Stimulated activated effector memory CD8-positive, alpha-beta T cell treated with anti-CD3 and anti-CD28 coated beads, Interleukin-12 subunit alpha, Interleukin-12 subunit beta, amount 100 ng/mL, for 72 hours (primary cell): Measurements from ENCODE around the gene TRAF3.

ENCODE experiments used
- ATAC-seq: fragments of 150-1000 bp; cut with Tn5 transposase; 2 replicates; pipeline ENCODE4 v1.10.0; 2021
- DNase-seq, 2 donors: peaks; one replicate each; pipeline ENCODE4 v3.0.0; 2021 to 2022; ENCODE audit warnings: low spot score in 2 of 2
- H3K27ac Mint-ChIP-seq: one replicate; pipeline ENCODE4 v1.8.0; 2022; ENCODE audit warnings: mild to moderate bottlenecking, mixed read lengths
- H3K36me3 Mint-ChIP-seq: one replicate; pipeline ENCODE4 v1.8.0; 2022; ENCODE audit warnings: mild to moderate bottlenecking, mixed read lengths
- H3K4me1 Mint-ChIP-seq: one replicate; pipeline ENCODE4 v1.8.0; 2022; ENCODE audit warnings: mixed read lengths
- H3K4me3 Mint-ChIP-seq: one replicate; pipeline ENCODE4 v1.8.0; 2022; ENCODE audit warnings: mild to moderate bottlenecking, mixed read lengths
- H3K9me3 Mint-ChIP-seq: one replicate; pipeline ENCODE4 v1.8.0; 2022; ENCODE audit warnings: mixed read lengths

The TRAF3 gene, protein sequence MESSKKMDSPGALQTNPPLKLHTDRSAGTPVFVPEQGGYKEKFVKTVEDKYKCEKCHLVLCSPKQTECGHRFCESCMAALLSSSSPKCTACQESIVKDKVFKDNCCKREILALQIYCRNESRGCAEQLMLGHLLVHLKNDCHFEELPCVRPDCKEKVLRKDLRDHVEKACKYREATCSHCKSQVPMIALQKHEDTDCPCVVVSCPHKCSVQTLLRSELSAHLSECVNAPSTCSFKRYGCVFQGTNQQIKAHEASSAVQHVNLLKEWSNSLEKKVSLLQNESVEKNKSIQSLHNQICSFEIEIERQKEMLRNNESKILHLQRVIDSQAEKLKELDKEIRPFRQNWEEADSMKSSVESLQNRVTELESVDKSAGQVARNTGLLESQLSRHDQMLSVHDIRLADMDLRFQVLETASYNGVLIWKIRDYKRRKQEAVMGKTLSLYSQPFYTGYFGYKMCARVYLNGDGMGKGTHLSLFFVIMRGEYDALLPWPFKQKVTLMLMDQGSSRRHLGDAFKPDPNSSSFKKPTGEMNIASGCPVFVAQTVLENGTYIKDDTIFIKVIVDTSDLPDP

DNA sequence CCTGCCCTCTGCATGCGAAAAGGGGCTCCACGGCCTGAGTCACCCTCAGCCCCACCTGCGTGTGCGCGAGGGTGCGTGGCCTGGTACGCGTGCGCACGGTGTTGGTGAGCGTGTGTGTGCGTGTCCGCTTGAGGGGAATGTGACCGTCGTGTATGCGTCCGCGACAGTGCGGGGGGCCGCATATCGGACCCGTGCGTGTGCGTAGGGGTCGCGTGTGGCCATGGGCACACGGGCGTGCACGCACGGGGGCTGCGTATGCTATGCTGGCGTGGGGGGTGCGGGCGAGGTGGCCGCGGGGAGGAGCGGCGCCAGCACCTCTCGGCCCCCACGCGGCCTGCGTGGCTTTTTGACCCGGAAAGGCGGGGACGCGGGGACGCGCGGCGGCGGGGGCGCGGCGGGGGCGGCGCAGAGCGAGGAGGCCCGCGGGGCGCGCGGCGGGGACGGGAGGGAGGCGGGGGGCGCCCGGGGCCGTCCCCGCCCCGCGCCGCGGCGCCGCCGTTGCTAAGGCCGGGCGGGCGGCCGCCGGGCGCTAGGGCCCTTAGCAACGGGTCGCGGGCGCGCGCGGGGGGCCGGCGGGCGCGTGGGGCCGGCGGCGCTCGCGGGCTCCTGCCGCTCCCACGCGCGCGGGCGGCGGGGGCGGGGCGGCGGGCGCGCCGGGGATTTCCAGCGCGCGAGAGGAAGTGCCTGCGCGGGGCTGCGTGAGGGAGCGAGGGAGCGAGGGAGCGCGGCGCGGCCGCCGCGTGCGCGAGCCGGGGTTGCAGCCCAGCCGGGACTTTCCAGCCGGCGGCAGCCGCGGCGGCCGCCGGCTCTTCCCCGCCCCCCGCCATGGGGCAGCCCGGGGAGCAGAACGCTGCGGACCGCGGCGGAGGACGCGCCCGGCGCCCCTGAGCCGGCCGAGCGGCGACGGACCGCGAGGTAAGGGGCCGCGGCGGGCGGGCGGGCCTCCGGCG is at the start of gene TRAF3:
Gene TRAF3 (plus strand): TSS at position 689 of the 950 bp plus-strand sequence. CDS start 92,753 bp downstream, outside the sequence.
- peak within 1 kb of the TSS; percentile 80 for H3K4me3 Mint-ChIP-seq
- H3K9me3 Mint-ChIP-seq = no peaks in the 10 kb centered on the region
- H3K4me1 Mint-ChIP-seq = peaks cover 61% of the 10 kb centered on the region
- peak; percentile 68 to 87 for DNase-seq
- peak; percentile 84 for ATAC-seq
- peaks cover 57% of the 10 kb centered on the region for H3K36me3 Mint-ChIP-seq
- H3K27ac Mint-ChIP-seq = peak within 1 kb of the TSS; percentile 92

DNA sequence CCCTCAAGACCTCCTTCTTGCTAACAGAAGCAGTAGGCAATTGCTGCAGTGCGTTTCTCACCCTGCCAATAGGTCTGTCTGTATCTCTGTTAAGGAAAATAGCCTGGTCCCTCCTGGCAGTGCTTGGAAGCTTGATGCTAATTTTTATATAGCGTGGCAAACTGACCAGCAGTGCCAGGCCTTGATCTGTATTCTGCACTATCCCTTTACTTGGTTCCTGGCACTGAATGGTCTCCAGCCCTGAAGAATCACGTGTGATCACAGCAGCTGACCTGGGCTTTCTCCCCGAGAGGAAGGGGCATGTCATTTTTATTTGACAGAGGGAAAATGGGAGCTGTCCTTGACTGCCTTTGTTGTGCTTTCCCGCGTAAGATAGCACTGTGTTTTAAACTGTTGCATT is 48.7 kb upstream of the TRAF3 start:
- ATAC-seq = no peak
- H3K4me3 Mint-ChIP-seq = no peak overlapping the region
- no peaks in the 10 kb centered on the region for H3K4me1 Mint-ChIP-seq
- H3K36me3 Mint-ChIP-seq = peaks cover 54% of the 10 kb centered on the region
- no peak for DNase-seq
- H3K9me3 Mint-ChIP-seq = no peaks in the 10 kb centered on the region
- H3K27ac Mint-ChIP-seq = no peak overlapping the region

DNA sequence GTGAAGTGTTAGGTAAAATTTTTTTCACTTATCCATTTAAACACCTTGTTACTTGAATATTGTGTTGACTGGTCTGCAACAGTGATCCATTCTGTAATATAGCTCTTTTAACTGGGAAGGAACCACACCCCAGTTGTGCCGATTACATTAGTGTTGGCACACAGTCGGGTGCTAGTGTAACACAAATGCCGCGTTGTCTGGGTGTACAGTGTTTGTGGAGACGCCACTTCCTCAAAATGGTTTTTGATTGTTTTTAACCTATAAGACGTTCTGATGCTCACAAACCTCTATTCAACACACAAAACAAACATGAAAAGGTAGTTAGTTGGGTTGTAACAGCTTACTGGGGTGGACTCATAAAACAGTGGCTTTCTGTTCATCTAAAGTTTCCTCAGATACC is 48.0 kb upstream of the TRAF3 start:
- Mint-ChIP-seq H3K36me3 (peaks cover 46% of the 10 kb centered on the region), H3K4me1 (no peaks in the 10 kb centered on the region), H3K9me3 (no peaks in the 10 kb centered on the region)

DNA sequence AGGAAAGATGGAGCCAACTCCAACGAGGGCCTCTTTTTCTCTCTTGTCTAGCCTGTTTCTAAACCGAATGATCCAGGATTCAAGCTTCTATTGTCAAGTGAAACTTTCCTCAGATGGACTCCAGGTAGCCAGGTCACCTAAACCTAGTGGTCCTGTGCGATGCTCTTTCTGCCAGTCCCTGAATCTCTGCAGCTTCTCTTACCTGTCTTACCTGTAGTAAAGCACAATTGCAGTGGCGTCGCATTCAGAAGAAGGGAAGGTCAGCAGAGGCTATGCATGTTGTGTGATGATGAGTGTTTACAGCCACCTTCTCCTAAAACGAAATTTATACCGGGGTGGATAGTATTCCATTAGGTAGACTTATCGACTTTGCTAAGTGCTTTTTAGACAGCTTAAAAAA is 47.4 kb upstream of the TRAF3 start:
- Mint-ChIP-seq H3K27ac (no peak overlapping the region), H3K9me3 (no peaks in the 10 kb centered on the region), H3K4me3 (no peak overlapping the region), H3K36me3 (peaks cover 40% of the 10 kb centered on the region), H3K4me1 (no peaks in the 10 kb centered on the region)
- ATAC-seq (no peak), DNase-seq (no peak)

More for the DNA sequence above, 48.0 kb upstream of the TRAF3 start:
- no peak overlapping the region for H3K4me3 Mint-ChIP-seq
- no peak overlapping the region for H3K27ac Mint-ChIP-seq
- ATAC-seq = no peak
- no peak for DNase-seq

DNA sequence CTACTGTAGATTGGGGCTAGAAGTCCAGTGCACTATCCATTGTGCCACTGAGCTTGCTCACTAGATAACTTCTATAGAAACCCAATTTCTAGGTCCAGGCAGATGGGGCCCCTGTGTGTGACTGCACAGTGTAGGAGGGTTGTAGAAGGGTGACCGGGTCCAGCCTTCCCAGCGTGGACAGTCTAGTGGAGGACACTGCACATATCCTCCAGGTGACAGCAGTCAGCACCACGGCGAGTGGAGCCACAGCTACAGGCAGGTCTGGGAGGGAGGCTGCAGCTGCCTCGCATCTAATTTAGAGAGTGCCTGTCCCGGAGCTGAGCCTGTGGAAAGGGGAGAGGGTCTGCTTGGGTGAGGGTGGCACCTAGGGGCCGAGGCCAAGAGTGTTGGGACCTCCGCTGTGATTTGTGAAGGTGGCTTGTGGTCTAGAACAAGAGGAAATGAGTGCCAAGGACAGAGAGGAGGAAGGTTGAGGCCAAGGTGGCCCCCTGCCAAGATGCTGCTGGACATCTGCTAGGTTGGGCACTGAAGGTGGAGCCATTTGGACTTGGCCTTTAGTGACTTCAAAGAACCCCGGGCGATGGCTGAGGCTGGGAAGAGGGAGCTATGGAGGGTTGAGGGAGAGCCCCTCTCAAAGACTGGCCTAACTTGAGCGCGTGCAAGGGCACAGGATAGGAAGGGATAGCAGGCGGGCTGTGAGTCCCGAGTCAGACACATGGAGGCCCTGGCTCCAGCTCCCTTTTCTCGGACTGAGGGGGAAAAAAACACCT is 46.0 kb upstream of the TRAF3 start:
- Mint-ChIP-seq H3K4me3 (no peak overlapping the region), H3K27ac (peak overlapping the region; percentile 77), H3K9me3 (no peaks in the 10 kb centered on the region), H3K36me3 (peaks cover 26% of the 10 kb centered on the region), H3K4me1 (no peaks in the 10 kb centered on the region)
- no peak for ATAC-seq
- no peak for DNase-seq

DNA sequence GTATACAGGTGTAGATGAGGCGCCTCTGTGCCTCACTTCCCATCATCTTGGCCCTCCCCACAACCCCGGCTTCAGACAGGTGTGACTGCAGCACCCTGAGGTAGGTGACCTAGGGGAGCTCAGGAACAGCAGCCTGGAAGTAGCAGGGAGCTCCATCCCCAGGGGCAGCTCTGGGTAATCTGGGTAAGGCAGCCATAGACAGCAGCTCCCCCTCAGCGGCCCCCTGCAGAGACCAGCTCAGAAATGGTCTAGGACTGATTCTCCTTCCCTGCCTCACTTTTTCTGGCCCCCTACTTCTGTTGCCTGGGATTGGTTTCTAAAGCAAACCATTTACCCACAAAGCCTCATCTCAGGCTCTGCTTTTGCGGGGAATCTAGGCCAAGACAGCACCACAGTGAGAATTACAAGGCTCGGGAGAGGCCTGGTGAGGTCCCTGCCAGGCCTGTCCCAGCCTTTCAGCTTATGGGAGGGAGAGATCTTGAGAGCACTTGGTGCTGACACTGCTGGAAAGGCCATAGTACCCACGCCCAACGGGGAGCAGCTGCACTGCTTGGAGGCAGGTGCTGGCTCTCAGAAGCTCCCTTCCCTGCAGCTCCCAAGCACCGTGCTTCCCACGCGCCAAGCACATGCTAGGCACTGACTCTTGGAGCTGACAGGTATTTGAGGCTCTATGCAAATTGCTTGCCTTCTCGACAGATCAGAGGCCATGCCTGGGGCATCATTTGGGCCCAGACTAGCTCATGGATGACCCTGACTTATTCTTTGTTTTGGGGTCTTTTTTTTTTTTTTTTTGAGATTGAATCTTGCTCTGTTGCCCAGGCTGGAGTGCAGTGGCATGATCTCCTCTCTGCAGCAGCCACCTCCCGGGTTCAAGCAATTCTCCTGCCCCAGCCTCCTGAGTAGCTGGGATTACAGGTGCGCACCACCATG is 45.1 kb upstream of the TRAF3 start:
- Mint-ChIP-seq H3K4me3 (no peak overlapping the region), H3K36me3 (peaks cover 18% of the 10 kb centered on the region), H3K9me3 (no peaks in the 10 kb centered on the region), H3K27ac (no peak overlapping the region), H3K4me1 (no peaks in the 10 kb centered on the region)
- ATAC-seq = no peak
- no peak for DNase-seq

DNA sequence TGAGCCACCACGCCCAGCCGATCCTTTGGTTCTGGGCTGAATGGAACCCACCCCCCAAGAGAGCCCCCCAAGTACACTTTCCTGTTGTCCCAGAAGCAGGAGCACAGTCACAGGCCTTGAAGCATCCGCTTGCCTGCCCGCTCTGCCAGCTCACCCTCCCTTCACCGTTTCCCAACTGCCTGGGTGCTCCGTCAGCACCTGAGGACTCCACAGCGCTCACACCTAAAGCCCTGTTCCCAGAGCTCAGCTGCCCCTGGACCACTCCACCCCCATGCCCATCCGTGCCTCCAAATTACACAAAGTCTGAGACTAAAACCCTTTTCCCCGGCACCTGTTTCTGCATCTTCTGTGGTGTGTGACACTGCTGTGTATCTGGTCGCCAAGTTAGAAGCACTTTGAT is 44.3 kb upstream of the TRAF3 start:
- peaks cover 15% of the 10 kb centered on the region for H3K36me3 Mint-ChIP-seq

DNA sequence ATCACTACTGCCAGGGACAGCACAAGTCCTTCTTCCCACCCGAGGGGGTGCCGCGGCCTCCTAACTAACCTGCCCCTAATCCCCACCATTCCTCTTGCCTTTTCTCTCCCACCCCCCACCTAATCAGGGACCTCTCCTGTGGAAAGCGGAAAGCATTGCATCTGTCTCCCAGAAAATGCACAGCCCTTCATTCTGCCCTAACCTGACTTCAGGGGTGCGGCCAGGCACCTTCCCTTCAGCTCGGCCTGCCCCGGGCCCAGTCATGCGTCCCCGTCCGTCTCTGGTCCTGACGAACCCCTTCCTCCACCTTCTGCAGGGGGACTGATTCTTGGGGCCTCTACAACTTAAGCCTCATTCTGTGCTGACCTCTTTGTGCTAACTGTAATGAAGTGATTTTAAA is 43.9 kb upstream of the TRAF3 start:
- H3K36me3 Mint-ChIP-seq = peaks cover 11% of the 10 kb centered on the region
- no peaks in the 10 kb centered on the region for H3K4me1 Mint-ChIP-seq

More for the DNA sequence above, 44.3 kb upstream of the TRAF3 start:
- Mint-ChIP-seq H3K9me3 (no peaks in the 10 kb centered on the region), H3K4me1 (no peaks in the 10 kb centered on the region), H3K4me3 (no peak overlapping the region), H3K27ac (no peak overlapping the region)
- no peak for DNase-seq
- ATAC-seq = no peak

DNA sequence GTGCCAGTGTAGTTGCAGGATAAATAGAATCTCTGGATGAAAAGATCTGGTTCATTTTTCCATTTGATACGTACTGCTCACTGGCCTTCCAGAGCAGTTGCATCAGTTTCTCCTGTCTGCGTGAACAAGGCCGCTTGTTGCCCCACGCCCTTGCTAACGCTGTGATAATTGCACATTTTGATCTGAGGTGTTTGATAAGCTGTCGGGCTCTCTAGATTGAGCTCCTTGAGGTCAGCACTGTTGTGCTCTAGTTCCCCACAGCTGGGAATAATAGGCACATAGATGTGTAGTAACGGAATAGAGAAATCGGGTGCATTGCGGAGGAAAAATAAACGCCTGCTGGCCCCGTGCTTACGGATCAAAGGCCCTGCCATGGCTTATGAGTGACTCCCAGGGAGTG is 42.8 kb upstream of the TRAF3 start:
- H3K4me3 Mint-ChIP-seq = no peak overlapping the region
- ATAC-seq = no peak
- H3K27ac Mint-ChIP-seq = peak overlapping the region; percentile 19
- peaks cover 6% of the 10 kb centered on the region for H3K36me3 Mint-ChIP-seq
- H3K4me1 Mint-ChIP-seq = no peaks in the 10 kb centered on the region
- DNase-seq = no peak
- no peaks in the 10 kb centered on the region for H3K9me3 Mint-ChIP-seq

More for the DNA sequence above, 43.9 kb upstream of the TRAF3 start:
- ATAC-seq (no peak), DNase-seq (no peak)
- H3K27ac Mint-ChIP-seq = no peak overlapping the region
- H3K4me3 Mint-ChIP-seq = no peak overlapping the region
- H3K9me3 Mint-ChIP-seq = no peaks in the 10 kb centered on the region

DNA sequence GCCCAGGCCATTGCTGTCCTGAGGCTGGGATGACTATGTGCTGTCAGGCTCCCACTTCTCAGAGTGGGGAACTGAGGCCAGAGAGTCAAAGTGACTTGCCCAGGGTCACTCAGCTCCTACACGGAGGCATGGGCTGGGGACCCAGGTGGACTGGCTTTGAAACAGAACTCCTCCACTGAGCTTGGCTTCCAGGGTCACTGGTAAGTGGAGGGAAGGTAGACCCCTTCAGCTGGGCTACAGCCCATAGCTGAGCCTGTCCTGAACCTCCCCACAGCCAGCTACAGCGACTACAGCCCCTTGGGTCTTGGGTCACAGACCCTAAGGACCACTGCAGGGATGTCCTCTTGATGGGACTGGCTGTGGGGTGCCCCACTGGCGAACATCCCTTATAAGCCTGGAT is 40.3 kb upstream of the TRAF3 start:
- H3K27ac Mint-ChIP-seq = peak overlapping the region; percentile 35
- no peak overlapping the region for H3K4me3 Mint-ChIP-seq
- no peaks in the 10 kb centered on the region for H3K9me3 Mint-ChIP-seq
- H3K36me3 Mint-ChIP-seq = peaks cover 6% of the 10 kb centered on the region
- H3K4me1 Mint-ChIP-seq = no peaks in the 10 kb centered on the region
- ATAC-seq = no peak
- no peak for DNase-seq

DNA sequence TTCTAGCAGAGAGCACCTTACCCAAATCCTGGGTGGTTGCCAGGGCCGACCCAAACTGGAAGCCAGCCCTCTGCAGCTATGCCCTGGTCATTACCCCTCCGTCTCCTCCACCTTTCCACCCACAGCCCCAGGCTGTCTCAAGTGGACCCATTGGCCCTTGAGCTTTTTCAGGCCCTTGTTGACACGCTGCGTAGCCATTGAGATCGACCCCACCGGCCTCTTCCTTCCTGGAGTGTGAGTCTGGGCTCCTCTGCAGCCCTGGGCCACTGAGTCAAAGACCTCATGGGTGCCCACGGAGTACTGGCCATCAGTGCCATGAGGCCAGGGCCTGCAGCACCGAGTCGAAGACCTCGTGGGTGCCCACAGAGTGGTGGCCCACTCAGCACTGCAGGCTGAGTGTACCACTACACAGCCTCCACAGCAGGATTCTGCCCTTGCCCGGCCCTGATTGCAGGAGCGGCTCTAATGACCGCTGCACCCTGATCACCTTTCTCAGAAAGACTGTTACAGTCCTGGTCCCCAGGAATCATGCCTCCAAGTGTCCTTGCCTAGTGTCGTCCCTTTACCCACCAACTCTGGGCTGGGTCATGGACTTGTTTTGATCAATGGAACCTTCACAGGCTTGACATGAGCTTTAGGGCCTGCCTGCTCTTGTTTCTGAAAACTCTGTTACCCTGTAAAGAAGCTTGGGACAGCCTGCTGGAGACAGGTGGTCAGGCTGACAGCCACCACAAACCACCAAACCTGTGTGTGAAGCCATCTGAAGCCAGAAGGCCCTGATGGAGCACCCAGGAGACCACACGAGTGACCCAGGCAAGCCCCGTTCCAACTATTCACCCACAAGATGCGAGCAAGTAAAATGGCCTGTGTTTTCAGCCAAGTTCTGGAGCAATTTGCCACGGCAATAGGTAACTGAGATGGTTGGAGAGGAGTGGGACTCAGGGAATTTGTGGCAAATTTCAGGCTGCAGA is 39.6 kb upstream of the TRAF3 start:
- DNase-seq (no peak), ATAC-seq (peak; percentile 40)
- Mint-ChIP-seq H3K4me1 (no peaks in the 10 kb centered on the region), H3K27ac (peak overlapping the region; percentile 35), H3K9me3 (no peaks in the 10 kb centered on the region), H3K4me3 (no peak overlapping the region), H3K36me3 (peaks cover 6% of the 10 kb centered on the region)

DNA sequence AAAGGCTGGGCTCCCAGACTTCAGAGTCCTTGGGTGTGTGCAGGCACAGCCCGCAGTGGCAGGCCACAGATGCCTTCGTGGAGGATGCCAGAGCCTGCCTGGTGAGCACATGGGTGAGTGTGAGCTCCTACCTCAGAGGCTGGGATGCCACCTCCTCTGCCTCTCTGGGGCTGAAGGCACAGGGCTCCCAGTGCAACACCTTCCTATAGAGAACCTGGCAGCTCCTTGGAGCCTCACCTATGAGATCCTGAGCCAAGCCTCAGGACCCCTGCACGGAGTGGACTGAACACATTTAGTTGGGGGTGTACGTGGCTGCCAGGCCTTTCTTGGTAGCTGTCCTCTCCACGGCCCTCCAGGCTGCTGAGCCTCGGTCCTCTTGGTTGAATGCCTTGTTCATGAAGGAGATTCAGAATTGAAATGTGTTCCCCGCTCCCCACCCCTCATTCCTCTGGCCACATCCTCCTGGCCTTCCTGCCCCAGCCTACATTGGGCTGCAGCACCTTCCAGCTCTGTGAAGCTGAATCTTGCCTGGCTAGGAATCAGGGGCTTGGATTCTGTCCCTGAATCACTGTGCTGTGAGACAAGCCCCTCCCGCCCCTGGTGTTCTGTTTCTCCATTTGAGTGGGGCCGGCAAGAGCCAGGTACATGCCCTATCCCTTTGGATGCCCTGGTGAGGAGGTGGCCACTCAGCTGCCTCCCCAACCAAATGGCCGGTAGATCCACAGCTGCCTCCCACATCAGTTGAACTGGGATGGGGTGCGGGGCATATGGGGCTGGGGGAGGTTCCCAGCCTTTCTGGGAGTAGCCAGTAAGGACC is 38.7 kb upstream of the TRAF3 start:
- H3K9me3 Mint-ChIP-seq = no peaks in the 10 kb centered on the region
- ATAC-seq = no peak
- H3K27ac Mint-ChIP-seq = no peak overlapping the region

DNA sequence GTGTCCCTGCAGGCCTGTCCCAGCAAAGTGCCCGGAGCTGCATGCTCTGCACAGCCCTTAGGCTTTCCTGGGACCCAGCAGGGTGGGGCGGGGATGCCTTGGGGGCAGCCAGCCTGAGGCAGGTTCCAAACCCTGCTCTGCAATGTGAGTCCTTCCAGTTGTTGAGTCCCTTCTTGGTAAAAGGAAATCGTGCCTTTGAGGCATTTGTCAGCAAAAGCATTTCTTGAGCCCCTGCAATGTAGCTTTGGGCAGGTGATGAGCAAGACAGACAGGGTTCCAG is 38.1 kb upstream of the TRAF3 start:
- H3K27ac Mint-ChIP-seq = no peak overlapping the region
- no peak overlapping the region for H3K4me3 Mint-ChIP-seq
- DNase-seq (no peak), ATAC-seq (no peak)
- H3K9me3 Mint-ChIP-seq = no peaks in the 10 kb centered on the region
- no peaks in the 10 kb centered on the region for H3K4me1 Mint-ChIP-seq
- peaks cover 12% of the 10 kb centered on the region for H3K36me3 Mint-ChIP-seq

More for the DNA sequence above, 38.7 kb upstream of the TRAF3 start:
- Mint-ChIP-seq H3K4me3 (no peak overlapping the region), H3K4me1 (no peaks in the 10 kb centered on the region), H3K36me3 (peaks cover 10% of the 10 kb centered on the region)
- no peak for DNase-seq
